HG03196 (cell line): ENCODE results near the gene MINDY4.
"Not testable (repeated sequence)": the region's sequence is repeated elsewhere in the genome, so short reads cannot be mapped to it uniquely, and the experiment has no call there.

Experiments used
- ATAC-seq: cut with Tn5 transposase; IDR thresholded peaks from one replicate; pipeline ENCODE4 v1.9.1; 2021; ENCODE audit not compliant: unreplicated experiment

The MINDY4 gene

DNA sequence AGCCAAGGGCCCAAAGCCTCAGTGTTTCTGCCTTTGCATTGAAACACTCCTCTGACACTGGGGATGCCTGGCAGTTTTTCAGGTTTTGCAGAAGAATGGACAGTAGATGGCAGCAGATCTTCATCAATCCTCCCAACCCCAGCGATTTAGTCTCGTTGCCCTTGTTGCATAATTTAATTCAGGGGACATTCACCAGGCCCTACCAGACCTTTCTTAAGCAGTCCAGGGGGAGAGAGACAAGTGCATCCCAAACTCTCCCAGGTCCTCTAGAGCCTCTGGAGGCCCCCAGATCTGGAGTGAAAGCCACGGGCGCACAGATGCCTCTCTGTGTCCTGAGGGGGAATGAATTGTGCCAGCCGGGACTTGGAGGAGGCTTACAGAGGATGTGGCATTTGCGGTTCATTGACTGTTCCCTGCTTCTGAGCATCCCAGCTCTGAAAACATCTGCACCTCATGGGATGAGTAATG is 29.6 kb downstream of the MINDY4 start:
- ATAC-seq, result peak; percentile 24

DNA sequence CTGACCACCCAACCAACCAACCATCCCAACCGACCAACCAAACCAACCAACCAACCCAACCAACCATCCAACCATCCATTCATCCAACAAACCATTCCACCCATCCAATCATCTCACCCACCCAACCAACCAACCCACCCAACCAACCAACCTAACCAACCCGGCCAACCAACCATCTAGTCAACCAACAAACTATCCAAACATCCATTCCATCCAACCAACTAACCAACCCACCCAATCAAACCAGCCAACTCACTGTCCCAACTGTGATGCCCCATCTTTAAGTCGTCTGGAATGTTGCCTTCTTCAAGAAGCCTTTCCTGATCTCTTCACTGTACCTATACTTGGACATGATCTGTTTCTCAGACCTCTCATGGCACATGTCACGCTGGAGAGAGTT is 31.6 kb downstream of the MINDY4 start:
- no peak for ATAC-seq

DNA sequence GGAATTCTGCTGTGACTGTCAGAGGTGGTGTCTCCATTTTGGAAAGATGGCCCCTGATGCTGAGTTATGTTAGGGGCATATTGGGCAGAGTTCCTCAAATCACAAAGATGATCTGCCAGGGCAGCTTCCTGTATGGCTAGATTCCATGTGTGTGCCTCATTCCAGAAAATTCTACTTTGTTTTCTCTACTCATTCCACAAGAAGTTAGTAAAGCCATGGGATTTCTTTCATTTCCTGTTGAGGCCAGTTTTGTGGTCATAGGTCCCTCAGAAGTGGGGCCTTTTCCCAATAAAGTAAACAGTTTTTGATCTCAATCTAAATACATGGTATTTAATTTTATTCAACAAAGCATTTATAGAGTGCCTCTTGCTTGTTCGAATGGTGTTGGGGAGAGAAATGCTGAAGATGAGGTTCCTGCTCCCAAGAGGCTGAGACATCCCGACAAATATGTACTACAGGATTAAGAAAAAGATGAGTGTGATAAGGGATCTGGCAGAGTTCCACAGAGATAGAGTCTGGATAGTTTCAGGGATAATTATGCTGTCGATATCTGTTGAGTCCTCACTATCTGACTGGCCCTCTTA is 33.0 kb downstream of the MINDY4 start:
- ATAC-seq, result no peak

DNA sequence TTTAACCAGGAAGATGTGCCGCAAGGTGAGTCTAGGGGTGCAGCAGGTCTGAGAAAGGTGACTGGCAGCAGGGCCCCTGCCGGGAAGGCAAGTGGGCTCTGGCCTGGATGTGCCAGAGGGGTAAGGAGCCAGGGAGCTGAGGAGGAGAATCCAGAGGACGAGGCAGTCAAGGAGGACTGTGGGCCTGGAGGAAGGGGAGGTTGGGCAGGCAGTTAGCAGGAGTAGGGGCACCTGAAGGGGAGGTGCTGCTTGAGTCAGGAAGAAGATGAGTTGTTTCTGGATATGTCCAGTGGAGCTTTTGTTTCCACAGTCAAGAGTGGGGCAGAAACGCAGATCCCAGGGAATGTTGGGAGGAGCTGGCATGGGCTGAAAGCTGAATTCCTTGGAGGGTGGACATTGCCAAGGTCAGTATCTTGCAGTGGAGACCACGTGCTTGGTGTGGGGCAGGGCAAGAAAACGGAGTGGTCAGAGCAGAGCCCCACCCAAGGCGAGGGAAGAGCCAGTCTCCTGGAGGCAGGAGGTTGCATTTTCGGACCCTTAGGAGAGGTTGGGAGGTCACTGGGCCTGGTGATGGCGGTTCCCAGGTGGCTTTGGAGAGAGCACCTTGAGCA is 34.0 kb downstream of the MINDY4 start:
- no peak for ATAC-seq

DNA sequence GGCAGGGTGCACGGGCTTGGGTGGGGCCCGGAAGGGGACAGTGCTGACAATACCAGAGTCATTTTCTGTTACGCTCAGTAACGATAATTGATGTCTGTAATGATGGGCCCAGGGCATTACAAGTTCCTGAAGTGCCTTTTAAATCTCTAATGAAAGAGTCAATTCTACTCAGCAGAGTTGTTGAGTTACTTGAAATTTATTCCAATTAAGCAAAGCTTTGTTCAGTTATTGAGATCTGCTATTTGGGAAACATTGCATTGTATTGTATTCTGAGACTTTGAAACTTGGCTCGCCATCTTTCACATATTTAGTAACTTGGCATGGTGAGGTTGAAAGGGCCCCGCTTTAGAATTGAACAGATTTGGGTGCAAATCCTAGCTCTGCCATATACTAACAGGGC is 34.7 kb downstream of the MINDY4 start:
- no peak for ATAC-seq

DNA sequence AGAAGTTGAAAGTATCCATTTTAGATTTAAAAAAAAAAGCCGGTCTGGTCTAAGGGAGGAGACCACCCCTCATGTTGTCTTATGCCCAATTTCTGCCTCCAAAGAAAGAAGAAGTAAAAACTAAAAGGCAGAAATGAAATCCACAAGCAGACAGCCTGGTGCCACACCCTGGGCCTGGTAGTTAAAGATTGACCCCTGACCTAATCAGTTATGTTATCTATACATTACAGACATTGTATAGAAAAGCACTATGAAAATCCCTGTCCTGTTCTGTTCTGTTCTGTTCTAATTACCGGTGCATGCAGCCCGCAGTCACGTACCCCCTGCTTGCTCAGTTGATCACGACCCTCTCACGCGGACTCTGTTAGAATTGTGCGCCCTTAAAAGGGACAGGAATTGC is 36.3 kb downstream of the MINDY4 start:
- not testable (repeated sequence) for ATAC-seq

DNA sequence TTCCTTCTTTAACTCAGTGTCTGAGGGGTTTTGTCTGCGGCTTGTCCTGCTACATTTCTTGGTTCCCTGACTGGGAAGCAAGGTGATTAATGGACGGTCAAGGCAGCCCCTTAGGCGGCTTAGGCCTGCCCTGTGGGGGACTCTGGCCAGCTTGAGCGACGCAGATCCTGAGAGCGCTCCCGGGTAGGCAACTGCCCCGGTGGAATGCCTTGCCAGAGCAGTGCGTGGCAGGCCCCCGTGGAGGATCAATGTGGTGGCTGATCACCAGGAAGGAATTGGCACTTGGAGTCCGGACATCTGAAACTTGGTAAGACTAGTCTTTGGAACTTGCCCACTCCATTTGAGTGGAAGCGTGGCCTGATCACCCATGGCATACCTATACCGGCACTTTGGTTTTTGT is 36.7 kb downstream of the MINDY4 start:
- not testable (repeated sequence) for ATAC-seq

DNA sequence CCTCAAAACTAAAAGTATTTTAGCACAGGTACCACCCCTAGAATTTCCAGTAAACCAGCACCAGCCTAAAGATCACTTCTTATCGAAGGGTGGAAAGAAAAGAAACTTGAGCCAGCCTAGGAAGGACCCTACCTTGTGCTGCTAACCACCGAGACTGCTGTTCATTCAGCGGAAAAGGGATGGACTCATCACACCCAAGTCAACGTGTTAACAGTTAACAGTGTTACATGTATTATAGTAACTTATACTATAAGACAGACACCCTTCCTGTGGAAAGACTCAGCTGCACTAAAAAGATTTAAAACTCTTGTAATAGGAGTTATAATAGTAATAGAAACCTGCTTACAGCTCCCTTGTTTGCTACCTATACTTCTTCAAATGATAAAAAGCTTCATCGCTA is 39.8 kb downstream of the MINDY4 start:
- ATAC-seq, result no peak

DNA sequence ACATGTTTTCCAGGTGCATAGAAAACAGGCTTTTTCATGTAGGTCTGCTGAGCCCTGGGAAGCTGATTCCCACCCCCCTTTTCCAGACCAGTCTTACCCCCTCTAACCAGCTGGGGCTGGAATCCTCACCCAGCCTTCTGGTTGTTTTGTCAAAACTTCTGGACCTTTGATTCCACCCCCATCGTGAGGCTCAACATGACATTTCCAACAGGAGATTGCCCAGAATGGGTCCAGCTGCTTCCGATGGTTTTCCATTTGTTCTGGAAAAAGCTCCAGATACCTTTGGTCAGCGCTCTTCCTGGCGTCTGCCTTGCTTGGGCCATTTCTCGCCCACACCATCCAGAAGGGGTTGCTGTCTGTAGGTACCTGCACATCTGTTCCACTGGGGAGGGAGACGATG is 41.5 kb downstream of the MINDY4 start:
- no peak for ATAC-seq

DNA sequence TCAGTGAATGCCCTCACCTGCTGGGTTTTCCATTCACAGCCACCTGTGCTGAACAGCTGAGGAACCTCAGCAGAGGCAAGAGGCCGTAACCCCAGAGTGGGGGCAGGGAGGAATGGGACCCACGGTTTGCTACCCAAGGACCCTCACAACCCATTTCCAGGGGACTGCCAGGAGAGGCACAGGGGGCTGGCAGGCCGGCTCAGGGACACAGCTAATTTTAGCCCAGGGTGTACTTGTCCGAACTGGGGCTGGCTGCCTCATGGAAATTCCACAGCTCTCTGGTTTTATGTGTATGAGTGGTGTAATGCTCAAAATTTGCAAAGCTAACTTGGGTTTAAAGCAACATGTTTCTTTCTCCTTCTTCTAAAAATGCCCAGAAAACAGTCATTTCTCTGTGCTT is 42.2 kb downstream of the MINDY4 start:
- no peak for ATAC-seq

DNA sequence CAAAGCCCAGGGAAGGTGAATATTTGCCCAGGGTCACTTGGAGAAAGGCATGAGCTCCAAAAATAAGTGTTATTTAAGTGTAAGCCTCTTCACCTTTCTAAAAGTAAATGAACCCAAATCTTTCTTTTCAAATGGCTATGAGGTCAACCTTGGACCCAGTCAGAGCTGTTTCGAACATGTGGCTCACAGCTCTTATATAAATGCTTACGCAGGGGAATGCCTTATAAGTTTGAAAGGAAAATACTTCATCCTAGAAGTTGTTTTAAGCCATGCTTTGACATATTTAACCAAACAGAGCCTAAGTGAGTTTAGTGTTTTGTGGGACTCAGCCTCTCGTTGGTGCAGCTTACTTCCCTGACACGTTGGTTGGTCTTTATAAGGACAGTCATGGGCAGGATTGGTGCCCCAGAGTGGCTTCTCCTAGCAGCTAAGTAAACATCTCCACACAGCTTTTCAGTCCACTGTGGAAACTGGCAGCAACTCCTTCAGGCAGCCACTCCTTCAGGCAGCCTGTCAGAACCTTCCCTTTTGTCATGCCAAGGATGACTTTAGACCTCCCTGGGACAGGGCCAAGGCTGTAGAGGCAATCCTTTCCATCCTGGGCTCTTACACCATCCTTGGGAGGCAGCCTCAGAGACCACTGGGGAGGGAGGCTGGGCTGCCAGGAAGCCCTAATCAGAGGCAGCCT is 43.6 kb downstream of the MINDY4 start:
- no peak for ATAC-seq

DNA sequence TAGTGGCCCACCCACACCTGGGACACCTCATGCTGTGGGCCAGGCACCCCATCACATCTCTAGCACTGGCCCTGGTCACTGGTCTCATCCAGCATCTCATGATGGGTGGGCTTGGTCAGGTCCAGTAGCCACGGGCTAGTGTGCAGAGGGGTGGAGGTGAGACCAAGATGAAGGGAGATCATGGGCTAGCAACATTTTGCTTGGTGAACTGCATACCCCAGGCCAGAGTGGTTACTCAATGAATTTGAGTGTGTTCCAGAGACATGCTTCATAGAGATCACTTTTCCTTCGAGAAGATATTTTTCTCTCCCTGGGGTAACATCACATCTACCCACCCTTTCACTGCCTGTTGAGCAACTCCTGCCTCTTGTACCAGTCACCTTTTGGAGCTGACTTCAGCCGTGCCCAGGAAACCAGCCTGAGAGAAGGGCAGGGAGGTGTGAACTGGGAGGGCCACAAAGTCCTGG is 44.2 kb downstream of the MINDY4 start:
- ATAC-seq, result no peak

DNA sequence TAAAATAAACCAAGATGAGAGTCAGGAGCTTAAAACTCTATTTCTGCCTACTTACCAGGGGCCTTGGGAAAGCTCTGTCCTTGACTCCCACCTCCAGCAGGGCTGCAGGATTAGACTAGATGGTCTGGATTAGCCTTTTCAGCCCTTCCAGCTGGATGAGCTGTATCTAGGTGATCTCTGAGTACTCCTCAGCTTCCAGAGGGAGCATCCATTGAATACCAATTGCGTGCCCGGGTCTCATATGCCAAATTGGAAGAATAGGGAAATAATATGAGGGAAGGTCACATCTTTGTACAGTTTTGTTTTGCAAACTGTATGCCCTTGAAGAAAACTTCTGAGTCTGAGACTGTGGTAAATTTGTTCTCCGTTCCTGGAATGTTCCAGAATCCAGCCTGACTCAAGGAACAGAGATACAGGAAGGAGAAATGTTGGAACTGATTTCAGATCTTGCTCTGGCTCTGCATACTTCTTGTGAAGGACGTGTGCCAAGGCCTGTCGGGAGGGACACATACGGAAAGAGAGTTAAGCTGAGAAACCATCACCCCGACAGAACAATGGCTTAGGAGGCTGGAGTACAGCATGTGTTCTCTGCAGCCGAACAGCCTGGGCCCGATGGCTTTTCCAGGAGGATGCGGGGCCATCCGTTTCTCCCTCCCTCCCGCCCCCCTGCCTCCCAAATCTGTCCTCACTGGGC is 44.9 kb downstream of the MINDY4 start:
- ATAC-seq, result no peak

DNA sequence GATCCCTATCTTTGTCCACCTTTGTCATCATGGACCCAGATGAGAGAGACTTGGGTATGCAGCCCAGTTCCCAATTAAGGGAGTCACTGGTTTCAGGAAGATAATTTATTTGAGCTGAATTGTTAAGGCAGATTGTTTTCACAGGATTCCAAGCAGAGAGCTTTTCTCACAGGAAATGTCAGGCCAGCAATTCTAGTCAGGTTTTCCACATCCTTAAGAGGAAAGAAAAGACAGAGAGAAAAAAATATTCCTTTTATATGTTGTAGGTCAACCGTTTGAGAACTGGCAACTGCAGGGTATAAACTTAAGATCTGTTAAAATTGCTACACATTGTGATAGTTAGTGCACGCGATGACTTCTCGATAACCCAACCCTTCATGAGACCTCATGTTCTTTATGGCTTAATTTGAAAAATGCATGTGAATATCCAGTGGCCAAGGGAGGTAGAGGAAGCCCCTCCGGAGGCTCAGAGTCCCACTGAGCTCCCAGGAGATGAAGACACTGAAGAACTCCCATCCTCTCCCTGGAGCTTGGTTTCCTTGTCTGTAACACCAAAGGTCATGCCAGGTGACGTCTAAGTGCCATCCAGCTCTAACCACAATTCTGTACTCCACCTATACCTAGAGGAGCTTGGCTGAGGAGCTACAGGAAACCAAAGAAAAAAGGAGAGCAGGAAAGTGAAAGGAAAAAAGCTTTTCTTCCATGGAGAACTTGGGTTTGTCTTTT is 45.6 kb downstream of the MINDY4 start:
- no peak for ATAC-seq

DNA sequence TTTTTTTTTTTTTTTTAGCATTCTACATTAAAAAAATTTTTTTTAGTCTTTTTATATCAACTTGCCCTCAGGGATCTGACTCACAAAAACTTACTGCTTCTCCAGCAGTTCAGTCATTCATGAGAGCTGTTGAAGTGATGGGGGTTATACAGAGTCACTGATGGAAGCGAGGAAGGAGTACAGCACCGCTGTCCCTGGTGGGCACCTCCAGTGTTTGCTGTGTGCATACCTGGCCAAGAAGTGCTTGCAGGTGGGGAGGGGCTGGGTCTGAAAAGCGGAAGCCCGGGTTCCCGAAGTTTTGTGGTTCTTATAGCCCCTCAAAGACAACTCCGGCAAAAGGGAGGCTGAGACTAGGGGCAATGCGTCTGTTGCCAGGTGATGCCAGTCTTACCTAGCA is 46.2 kb downstream of the MINDY4 start:
- no peak for ATAC-seq

DNA sequence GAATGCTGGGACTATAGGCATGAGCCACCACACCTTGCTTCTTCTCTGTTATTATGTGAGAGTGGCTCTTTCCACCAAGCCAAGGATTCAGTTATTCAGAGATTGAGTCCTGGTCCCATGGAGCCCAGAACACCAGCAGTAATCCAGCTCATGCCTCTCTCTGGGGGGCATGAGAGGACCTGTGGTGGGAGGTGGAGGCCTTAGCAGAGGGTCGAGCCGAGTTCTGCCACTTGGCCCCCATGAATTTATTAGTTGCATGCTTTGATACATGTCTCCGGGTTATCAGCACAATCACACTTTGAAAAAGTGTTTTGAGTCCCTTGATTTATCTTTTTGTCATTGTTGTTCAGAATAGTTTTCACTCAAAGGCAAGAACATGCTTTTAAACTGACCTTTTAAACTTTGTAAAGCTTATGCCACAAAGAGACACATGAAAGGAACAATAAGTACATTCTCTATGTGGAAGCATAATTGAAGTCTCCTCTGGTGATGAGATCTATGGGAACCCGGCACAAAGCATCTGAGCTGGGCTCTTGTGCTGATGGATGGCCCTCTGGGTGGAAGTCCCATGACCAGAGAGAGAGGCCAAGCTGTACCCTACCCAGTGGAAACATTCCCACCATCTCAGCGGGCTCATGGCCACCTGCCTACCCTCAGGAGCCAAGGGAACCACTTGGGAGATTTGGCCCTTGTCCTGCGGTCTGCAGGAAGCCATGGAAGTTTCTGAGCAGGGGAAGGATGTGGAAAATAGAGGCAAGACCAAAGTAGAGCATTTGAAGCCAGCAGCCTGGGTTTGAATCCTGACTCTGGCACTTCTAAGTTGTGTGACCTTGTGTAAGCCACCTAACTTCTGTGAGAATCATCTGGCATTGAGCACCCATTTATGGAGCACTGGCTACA is 53.9 kb downstream of the MINDY4 start:
- ATAC-seq, result no peak

DNA sequence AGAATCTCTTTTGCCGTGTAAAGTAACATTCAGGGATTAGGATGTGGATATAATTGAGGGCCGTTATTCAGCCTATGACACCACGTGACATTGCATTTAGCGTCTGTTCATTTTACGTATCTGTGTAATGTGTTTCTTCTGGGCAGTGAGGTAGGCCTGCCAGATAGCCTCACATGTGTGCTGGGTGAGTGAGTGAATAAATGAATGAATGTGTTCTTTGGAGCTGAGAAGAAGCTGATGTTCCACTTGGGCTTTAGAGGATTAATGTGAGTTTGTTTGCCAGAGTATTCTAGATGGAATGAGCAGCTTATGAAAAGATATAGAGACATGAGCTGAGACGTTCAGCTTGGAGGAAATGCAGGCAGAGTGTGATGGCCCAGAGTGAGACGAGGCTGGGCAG is 55.0 kb downstream of the MINDY4 start:
- no peak for ATAC-seq

DNA sequence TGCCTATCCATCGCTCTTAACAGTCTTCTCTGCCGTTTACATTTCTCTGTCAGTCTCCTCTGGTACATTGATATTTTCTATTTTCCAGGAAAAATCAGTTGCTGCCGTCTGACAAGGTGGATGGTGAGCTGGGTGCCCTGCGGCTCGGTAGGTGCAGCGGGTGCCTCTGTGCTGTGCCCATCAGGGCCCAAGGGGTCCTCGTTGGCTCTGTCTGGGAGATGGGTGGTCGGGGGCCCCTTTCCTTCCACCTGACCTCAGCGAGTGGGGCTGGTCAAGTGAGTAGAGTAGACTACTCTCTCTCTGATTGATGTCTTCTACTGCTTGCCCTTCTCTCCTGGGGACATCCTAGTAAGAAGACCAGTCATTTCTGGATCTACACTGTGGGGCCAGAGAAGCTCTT is 57.4 kb downstream of the MINDY4 start:
- ATAC-seq, result no peak

DNA sequence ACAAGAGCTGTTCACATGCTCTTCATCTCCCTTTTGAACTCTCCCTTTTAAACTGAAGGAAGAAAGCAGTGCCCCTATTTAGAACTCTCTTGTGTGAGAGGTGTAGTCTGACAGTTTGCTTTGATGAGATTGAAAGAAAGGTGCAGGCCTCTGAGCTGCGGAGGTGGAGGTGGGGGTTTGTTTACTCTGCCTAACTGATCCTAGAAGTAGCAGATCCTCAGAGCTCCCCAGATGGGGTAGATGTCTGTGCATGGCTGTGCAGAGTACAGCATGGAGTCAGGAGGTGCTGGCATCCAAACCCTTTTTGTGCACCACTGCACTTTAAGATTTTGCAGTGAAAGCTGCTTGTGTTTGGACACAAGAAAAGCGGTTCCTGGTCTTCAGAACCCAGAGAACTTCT is 58.3 kb downstream of the MINDY4 start:
- no peak for ATAC-seq

DNA sequence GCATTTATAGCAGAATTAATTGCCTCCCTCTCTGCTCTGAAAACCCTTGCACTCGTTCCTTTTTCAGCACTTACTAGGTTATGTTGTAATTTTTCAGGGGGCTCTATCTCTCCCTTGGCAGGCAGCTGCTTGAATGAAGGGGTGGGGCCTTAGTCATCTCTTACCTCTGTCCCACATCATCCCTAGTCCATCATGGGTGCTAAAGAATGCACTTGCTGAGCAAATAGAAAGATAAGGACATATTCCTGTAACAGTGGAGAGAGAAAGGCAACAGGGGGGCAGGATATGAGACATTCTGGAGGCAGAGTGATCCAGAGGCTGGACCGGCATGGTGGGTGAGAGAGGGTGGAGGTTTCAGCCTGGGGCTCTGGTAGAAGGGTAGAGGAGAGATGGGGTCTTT is 60.0 kb downstream of the MINDY4 start:
- ATAC-seq, result no peak
